NCI-H187 (cell line): ENCODE data around the gene CALHM2.
"Not testable (repeated sequence)": the region's sequence is repeated elsewhere in the genome, so short reads cannot be mapped to it uniquely, and the experiment has no call there.

ENCODE experiments used
- DNase-seq, 2 experiments: peaks; one replicate each; lab custom pipeline; 2025; lab: John Stamatoyannopoulos, UW

CALHM2 gene

DNA sequence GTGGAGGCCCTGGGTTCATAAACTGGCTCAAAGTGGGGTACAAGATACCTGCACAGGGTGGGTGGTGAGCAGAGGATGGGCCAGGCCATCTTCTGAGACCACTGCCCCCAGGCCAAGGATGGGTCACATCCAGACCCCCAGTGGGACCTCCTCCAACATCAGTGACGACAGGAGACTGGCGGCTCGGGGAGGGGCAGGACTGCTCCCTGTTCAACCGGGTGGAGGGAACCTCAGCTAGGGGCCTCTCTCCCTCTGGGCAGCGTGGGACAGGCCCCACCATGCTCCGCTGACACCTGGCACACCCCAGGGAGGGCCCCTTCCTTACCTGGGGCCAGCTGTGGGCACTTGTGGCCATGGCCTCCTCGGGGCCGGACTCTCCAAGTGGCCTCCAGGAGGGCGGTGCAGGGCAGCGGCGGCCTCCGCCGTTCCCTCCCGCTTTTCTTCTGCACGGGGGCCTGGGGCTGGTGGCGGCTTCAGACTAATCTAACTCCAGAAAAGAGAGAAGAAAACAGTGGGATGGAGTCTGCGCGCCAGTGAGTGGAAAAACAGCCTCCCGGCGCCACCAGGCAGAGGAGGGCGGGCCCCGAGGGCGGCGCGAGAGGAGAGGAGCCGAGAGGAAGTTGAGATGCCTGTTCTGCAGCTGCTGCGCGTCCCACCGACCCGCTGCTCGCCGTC, at the start of gene CALHM2:
CALHM2 (minus strand) TSS at position 540 of the 675 bp plus-strand sequence. CDS start 2,429 bp downstream, outside the sequence.
- peak in 1 of 2 experiments; percentile 24 for DNase-seq

GRCh38 chr10:103501186-103501585, 49.0 kb upstream of the CALHM2 start:
- DNase-seq, result no peak

GRCh38 chr10:103500481-103500880, 48.3 kb upstream of the CALHM2 start:
- no peak for DNase-seq

GRCh38 chr10:103499881-103500280, 47.7 kb upstream of the CALHM2 start:
- no peak for DNase-seq

GRCh38 chr10:103498936-103499638, 46.9 kb upstream of the CALHM2 start:
- DNase-seq, result peak; percentile 54 to 59

GRCh38 chr10:103497161-103497915, 45.2 kb upstream of the CALHM2 start:
- DNase-seq, result no peak

DNA sequence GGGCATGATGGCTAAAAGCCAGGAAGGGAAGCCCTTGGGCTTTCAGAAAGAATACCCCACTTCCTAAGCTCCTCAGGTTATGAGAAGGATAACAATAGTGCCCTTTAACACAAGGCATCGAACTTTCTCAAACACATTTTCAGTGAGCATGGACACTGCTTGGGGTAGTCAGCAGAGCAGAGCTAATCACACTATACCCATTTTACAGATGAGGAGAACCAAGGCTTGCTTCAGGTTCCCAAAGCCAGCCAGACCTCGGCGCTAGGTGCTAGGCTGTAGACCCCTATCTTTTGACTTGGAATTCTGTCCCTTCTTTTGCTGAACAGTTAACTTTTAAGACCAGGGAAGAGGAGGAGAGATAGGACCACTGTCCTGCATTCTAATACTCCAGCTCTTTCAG, 43.2 kb upstream of the CALHM2 start:
- DNase-seq, result no peak

- DNase-seq, result no peak
These were observed 42.0 kb upstream of the CALHM2 start for GRCh38 chr10:103493916-103494877.

DNA sequence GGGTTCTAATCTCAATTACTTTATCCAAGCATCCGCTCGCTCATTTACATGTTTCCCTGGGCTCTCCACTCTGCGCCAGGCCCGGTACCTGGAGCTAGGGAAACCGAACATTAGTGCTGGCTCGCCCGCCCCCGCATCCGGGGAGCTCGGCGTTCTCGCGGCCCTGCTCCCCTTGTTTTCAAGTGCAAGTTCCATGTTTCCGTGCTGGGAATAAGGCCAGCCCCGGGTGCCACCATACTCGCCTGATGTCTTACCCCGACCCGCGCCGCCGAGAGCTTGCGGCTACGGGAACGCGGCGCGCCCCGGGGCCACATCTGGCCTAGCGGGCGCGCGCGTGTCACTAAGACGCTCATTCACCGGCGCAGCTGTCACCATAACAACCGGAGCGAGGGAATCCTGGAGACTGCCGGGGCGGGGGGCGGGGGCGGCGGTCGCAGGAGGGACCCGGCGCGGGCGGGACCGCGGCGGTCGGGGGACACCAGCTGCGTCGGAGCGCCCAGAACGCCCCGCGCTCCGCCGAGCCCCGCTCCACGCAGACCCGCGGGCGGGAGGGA, 41.3 kb upstream of the CALHM2 start, which contains the start of gene NEURL1:
NEURL1 (plus strand) TSS at position 344 of the 554 bp plus-strand sequence. CDS start 683 bp downstream, outside the sequence.
- peak; percentile 15 to 43 for DNase-seq

- DNase-seq, result no peak
These were observed 40.6 kb upstream of the CALHM2 start for GRCh38 chr10:103492655-103493261.

GRCh38 chr10:103491729-103492364, 39.7 kb upstream of the CALHM2 start:
- DNase-seq, result no peak

GRCh38 chr10:103490986-103491314, 38.8 kb upstream of the CALHM2 start:
- DNase-seq, result no peak

DNA sequence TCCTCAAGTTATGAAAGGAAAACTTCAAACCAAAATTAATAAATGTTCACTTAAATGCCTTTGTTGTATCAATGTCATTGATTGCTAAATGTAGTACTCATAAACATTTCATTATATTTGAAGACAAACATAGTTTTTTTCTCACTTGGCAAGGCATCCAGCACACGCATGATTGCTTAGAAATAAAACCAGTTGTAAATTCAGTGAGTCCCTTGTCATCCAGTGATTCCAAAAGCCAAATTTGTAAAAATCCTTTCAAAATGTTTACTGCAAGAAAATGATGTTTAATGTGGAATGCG, 35.2 kb upstream of the CALHM2 start:
- DNase-seq, result no peak

DNA sequence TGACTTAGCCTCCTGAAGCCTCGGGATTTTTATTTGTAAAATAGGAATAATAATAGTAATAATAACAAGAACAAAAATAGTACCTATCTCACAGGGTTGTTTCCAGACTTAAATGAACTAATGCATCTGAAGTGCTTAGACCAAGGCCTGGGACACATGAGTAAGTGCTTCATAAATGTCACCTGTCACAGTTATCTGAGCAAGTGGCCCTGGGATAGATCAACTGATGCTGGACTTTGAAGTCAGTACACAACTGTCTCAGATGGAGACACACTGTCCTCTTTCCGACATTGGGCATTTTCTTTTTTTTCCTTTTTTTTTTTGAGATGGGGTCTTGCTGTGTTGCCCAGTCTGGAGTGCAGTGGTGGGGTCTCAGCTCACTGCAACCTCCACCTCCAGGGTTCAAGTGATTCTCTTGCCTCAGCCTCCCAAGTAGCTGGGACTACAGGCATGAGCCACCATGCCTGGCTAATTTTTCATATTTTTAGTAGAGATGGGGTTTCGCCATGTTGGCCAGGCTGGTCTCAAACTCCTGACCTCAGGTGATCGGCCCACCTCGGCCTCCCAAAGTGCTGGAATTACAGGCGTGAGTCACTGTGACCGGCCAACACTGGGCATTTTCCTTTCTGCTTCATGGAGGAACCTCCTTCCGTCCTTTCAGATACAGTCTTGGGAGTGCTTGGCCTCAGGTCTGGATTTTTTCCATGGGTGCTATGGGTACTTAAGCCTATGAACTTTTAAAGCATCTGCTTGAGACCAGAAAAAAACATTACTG, 34.7 kb upstream of the CALHM2 start:
- DNase-seq, result not testable (repeated sequence)

- DNase-seq, result no peak
These were observed 29.9 kb upstream of the CALHM2 start for GRCh38 chr10:103481974-103482531.

- no peak for DNase-seq
These were observed 28.4 kb upstream of the CALHM2 start for GRCh38 chr10:103480521-103480920.

- no peak for DNase-seq
These were observed 27.0 kb upstream of the CALHM2 start, which contains the start of gene CALHM3 for GRCh38 chr10:103479135-103479534. CALHM3 (minus strand) TSS chr10:103479240; CDS start chr10:103479032, 208 bp downstream.

DNA sequence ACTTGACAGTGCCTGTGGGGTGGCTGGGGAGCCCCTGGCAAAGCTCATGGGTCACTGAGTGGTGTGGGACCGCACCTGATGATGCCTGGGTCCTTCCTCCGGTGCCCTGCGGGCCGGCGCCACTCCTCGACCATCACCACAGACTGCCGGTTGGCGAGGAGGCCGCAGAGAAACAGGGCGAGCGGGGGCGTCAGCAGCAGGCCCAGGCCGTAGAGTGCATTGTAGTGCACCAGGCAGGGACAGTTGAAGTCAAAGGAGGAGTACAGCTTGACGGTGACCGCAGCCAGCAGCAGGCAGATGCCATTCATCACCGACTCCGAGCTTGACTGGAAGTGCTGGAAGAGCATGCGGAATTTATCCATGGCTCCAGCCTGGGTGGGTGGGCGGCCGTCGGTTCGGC, 26.5 kb upstream of the CALHM2 start:
- DNase-seq, result no peak

DNA sequence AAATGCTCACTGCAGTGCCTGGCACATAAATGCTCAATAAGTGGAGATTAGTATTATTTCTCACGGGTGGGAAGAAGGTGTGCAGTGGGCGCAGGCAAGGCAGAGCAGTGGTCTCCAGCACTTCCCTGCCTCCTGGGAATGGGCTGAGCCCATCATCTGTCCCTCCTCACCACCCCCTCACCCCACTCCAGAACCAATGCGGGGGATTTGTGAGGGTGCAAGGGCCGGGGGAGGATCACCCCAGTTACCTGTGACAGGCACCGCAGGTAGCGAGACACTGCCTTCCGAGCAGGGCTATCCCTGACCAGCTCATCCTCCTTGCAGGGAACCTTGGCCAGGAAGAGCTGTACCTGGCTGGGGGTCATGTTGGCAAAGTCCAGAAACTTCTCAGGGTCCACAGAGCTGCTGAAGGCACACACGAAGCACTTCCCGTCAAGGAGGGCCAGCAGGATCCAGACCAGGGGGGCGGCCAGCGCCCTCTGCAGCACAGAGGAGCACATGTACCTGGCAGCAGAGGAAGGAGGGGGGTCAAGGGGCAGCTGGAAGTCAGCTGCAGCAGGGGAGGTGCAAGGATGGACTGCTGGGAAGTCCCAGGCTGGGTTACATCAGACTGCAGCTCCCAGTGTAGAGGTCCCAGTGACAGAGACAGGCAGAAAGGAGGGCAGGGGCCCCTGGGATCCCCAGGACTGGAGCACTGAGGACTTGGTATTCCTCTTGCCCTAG, 24.0 kb upstream of the CALHM2 start:
- no peak for DNase-seq
